Testis (tissue), 3 donors: ENCODE results near the gene CHRDL1. TPM values are rescaled to one million over a fixed set of nuclear protein-coding genes. Genes with fewer than 3 reads are reported as not detected.
"Not testable (repeated sequence)": the region's sequence is repeated elsewhere in the genome, so short reads cannot be mapped to it uniquely, and the experiment has no call there.

ENCODE experiments used
- DNase-seq: peaks from one replicate; pipeline ENCODE4 v3.0.0-alpha.2; 2019
- H3K27ac ChIP-seq, 2 donors: fragments of 200-600 bp; sonication (generic); one replicate each; pipeline ENCODE4 v1.5.1; 2019
- H3K27me3 ChIP-seq: fragments of 200-600 bp; sonication (generic); one replicate; pipeline ENCODE4 v1.5.1; 2019
- H3K36me3 ChIP-seq: fragments of 200-600 bp; sonication (generic); one replicate; pipeline ENCODE4 v1.5.1; 2017; ENCODE audit warnings: low read depth; ENCODE audit errors: missing control alignments
- H3K4me1 ChIP-seq: fragments of 200-600 bp; sonication (generic); one replicate; pipeline ENCODE4 v1.5.1; 2019
- H3K4me3 ChIP-seq, 2 donors: fragments of 200-600 bp; sonication (generic); one replicate each; pipeline ENCODE4 v1.5.1; 2017 to 2019
- H3K9me3 ChIP-seq: fragments of 200-600 bp; sonication (generic); one replicate; pipeline ENCODE4 v1.5.1; 2017
- CTCF ChIP-seq, 3 experiments: fragments of 450-650 bp in 2 of 3; fragments of 200-600 bp in 1 of 3; sonication (generic) in 1 of 3; IDR thresholded peaks; one replicate each; pipeline ENCODE4 v1.5.1; 2016 to 2019; ENCODE audit warnings: antibody characterized with exemption in 3 of 3, mild to moderate bottlenecking in 2 of 3, moderate library complexity in 1 of 3
- POLR2A ChIP-seq: fragments of 450-650 bp; IDR thresholded peaks from one replicate; pipeline ENCODE4 v1.6.1; 2017; ENCODE audit warnings: antibody characterized with exemption, mild to moderate bottlenecking, moderate library complexity
- WGBS, 2 donors: methylation state at CpG; one replicate each; pipeline ENCODE4 v1.1.5; 2018; 5-methylcytosine and 5-hydroxymethylcytosine counted together
- intact Hi-C: fragments of 100-400 bp; cut with DNase I; formaldehyde crosslinking; loops from one replicate; pipeline ENCODE4 v1.15.1; 2023; ENCODE audit warnings: low total_unique reads
- polyA plus RNA-seq: library from polyadenylated mRNA; stranded (reverse); fragments of 350-450 nt; fragmentation: Illumina TruSeq; extraction: RNeasy Lipid Tissue Mini Kit (QIAGEN cat#74804); gene quantifications from one replicate; pipeline ENCODE4 v1.2.3, GENCODE V29; 2014; ENCODE audit warnings: low read depth, low replicate concordance; ENCODE audit not compliant: insufficient read depth
- total RNA-seq, 2 donors: library from RNA; depleted of rRNA; stranded (reverse); fragments of >200 nt; gene quantifications; one replicate each; pipeline ENCODE4 v1.2.3, GENCODE V29; 2016

The CHRDL1 gene
- total and polyA plus RNA-seq, 3 donors from 2014 or later: 3.4 to 40.5 (median 8.4) TPM

GRCh38 chrX:110825972-110826371 lies 30.4 kb upstream of the CHRDL1 start:
- H3K27ac ChIP-seq: no peak overlapping the region
- DNase-seq: no peak
- 71% methylated on average over 2 of the region's 2 CpGs for WGBS, 2 donors
- intact Hi-C loops: no loop called here
- no peaks in the 10 kb centered on the region for H3K36me3 ChIP-seq
- H3K4me1 ChIP-seq: no peaks in the 10 kb centered on the region
- no peak for TF ChIP-seq CTCF (IDR thresholded peaks at IDR 0.05)
- TF ChIP-seq POLR2A: no peak
- H3K27me3 ChIP-seq: no peaks in the 10 kb centered on the region
- no peak overlapping the region for H3K4me3 ChIP-seq
- no peaks in the 10 kb centered on the region for H3K9me3 ChIP-seq

GRCh38 chrX:110816543-110816942 lies 20.9 kb upstream of the CHRDL1 start:
- intact Hi-C loops, H3K27me3 ChIP-seq, H3K4me1 ChIP-seq, DNase-seq, H3K27ac ChIP-seq, H3K9me3 ChIP-seq, H3K36me3 ChIP-seq, H3K4me3 ChIP-seq: not testable (repeated sequence)
- 80 to 84% methylated on average over 1 of the region's 1 CpG for WGBS, 2 donors

- Histone ChIP-seq H3K36me3 (no peaks in the 10 kb centered on the region), H3K4me3 (no peak overlapping the region), H3K9me3 (no peaks in the 10 kb centered on the region), H3K4me1 (no peaks in the 10 kb centered on the region), H3K27ac (no peak overlapping the region), H3K27me3 (no peaks in the 10 kb centered on the region)
- no peak for TF ChIP-seq CTCF (IDR thresholded peaks at IDR 0.05)
- TF ChIP-seq POLR2A: no peak
- 54 to 74% methylated on average over 4 of the region's 4 CpGs for WGBS, 2 donors
- intact Hi-C loops: no loop called here
- no peak for DNase-seq
Measured at GRCh38 chrX:110806145-110806544, 10.5 kb upstream of the CHRDL1 start.

GRCh38 chrX:110805303-110805702 lies 9.7 kb upstream of the CHRDL1 start:
- Histone ChIP-seq H3K27me3 (no peaks in the 10 kb centered on the region), H3K4me1 (no peaks in the 10 kb centered on the region), H3K9me3 (no peaks in the 10 kb centered on the region), H3K4me3 (no peak overlapping the region), H3K36me3 (no peaks in the 10 kb centered on the region), H3K27ac (no peak overlapping the region)
- intact Hi-C loops: no loop called here
- 47 to 71% methylated on average over 1 of the region's 1 CpG for WGBS, 2 donors
- DNase-seq: no peak
- TF ChIP-seq POLR2A (no peak), CTCF (IDR thresholded peaks at IDR 0.05) (no peak)

- H3K36me3 ChIP-seq: no peaks in the 10 kb centered on the region
- H3K27ac ChIP-seq: no peak overlapping the region
- 77 to 78% methylated on average over 4 of the region's 4 CpGs for WGBS, 2 donors
- no peak overlapping the region for H3K4me3 ChIP-seq
- intact Hi-C loops: no loop called here
- H3K9me3 ChIP-seq: no peaks in the 10 kb centered on the region
- no peaks in the 10 kb centered on the region for H3K4me1 ChIP-seq
- no peaks in the 10 kb centered on the region for H3K27me3 ChIP-seq
- TF ChIP-seq CTCF (IDR thresholded peaks at IDR 0.05) (no peak), POLR2A (no peak)
- DNase-seq: no peak
Measured at GRCh38 chrX:110804446-110804845, 8.8 kb upstream of the CHRDL1 start.
